ENCODE results near the gene TRIM44. TPM values are rescaled to one million over a fixed set of nuclear protein-coding genes. Genes with fewer than 3 reads are reported as not detected.

The TRIM44 gene
- total RNA-seq, 1 experiment from 2014 or later = 16.9 TPM

DNA sequence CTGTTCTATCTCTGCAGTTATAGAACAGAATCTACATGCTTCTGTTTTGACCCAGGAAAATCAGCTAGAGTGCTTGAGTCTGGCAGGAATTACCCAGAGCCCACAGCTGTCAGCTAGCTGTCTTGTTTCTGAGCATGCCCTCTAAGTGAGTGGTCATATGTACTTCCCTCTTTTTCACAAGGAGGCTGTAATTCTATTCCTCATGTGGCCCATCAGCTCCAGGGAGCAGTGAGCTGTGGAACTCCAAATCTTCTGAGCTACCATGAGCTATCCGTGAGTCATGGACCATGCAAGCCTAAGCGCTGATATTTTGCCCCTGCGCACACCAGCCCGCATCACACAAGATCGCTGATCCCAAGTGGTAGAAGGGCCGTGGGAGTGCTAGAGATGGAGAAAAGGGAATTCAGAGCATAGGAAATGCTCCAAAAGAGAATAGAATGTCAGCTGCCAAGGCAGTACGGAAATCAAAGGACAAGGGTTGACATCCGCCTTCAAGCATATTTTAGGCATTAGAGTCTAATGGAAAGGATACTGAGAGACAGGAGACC, 38.9 kb upstream of the TRIM44 start:
- H3K4me3 ChIP-seq (ENCODE audit: insufficient read depth, low read depth, low read length) = no peak overlapping the region
- H3K27me3 ChIP-seq (ENCODE audit: control insufficient read depth, insufficient read depth, low read length) = peaks cover 19% of the 10 kb centered on the region
- H3K36me3 ChIP-seq (replicated peaks; ENCODE audit: control insufficient read depth, insufficient read depth, low read length) = no peaks in the 10 kb centered on the region
- no peak for DNase-seq

GRCh38 chr11:35624316-35624715, 38.3 kb upstream of the TRIM44 start:
- Histone ChIP-seq H3K4me3 (ENCODE audit: insufficient read depth, low read depth, low read length) (no peak overlapping the region), H3K27me3 (ENCODE audit: control insufficient read depth, insufficient read depth, low read length) (peaks cover 13% of the 10 kb centered on the region), H3K36me3 (replicated peaks; ENCODE audit: control insufficient read depth, insufficient read depth, low read length) (no peaks in the 10 kb centered on the region)
- DNase-seq = no peak

DNA sequence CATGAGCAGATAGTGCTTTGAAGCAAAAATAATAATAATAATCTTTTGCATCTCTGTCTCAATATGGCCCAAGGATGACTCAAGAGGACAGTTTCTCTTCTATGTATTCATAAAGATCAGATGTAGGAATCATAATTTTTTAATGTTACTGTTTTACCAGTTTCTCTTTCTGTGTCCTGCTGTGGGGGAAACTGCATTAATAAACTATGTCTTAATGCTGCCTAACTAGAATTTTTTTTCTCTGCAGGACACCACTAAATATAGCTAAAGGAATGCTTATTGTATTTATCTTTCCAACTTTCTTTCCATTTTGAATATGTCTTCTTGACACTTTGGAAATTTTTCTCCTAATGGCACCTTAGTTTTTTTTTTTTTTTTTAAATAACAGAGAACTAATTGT, 37.8 kb upstream of the TRIM44 start:
- Histone ChIP-seq H3K36me3 (replicated peaks; ENCODE audit: control insufficient read depth, insufficient read depth, low read length) (no peaks in the 10 kb centered on the region), H3K4me3 (ENCODE audit: insufficient read depth, low read depth, low read length) (no peak overlapping the region), H3K27me3 (ENCODE audit: control insufficient read depth, insufficient read depth, low read length) (peaks cover 8% of the 10 kb centered on the region; the same call in 1 of the 2 replicates)
- DNase-seq = no peak

GRCh38 chr11:35626501-35626900, 36.1 kb upstream of the TRIM44 start:
- H3K36me3 ChIP-seq (replicated peaks; ENCODE audit: control insufficient read depth, insufficient read depth, low read length) = no peaks in the 10 kb centered on the region
- H3K27me3 ChIP-seq (ENCODE audit: control insufficient read depth, insufficient read depth, low read length) = no peaks in the 10 kb centered on the region
- no peak for DNase-seq
- no peak overlapping the region for H3K4me3 ChIP-seq (ENCODE audit: insufficient read depth, low read depth, low read length)

- H3K4me3 ChIP-seq (ENCODE audit: insufficient read depth, low read depth, low read length) = no peak overlapping the region
- H3K27me3 ChIP-seq (ENCODE audit: control insufficient read depth, insufficient read depth, low read length) = no peaks in the 10 kb centered on the region
- no peak for DNase-seq
- H3K36me3 ChIP-seq (replicated peaks; ENCODE audit: control insufficient read depth, insufficient read depth, low read length) = no peaks in the 10 kb centered on the region
These were observed 33.1 kb upstream of the TRIM44 start for GRCh38 chr11:35629511-35629910.

DNA sequence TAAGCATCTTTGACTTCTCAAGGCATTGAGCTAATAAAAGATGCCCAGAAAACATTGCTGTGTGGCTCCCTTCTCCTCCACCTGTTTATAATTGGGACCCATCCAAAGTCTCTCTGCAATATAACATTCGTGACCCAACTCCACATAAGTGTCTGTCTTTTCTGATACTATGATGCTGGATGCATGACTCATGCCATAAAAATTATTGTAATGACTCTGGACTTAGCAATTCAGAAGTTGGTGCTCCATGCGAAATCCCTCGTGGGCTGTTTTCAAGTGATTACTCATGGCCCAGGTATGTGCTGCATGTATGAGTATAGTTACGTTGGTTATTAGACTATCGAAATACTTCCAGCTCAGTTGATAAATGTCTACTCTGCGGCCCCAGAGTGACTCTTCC, 32.7 kb upstream of the TRIM44 start:
- Histone ChIP-seq H3K4me3 (ENCODE audit: insufficient read depth, low read depth, low read length) (no peak overlapping the region), H3K36me3 (replicated peaks; ENCODE audit: control insufficient read depth, insufficient read depth, low read length) (no peaks in the 10 kb centered on the region), H3K27me3 (ENCODE audit: control insufficient read depth, insufficient read depth, low read length) (no peaks in the 10 kb centered on the region)
- no peak for DNase-seq

GRCh38 chr11:35631891-35632290, 30.7 kb upstream of the TRIM44 start:
- DNase-seq = no peak
- no peak overlapping the region for H3K4me3 ChIP-seq (ENCODE audit: insufficient read depth, low read depth, low read length)
- no peaks in the 10 kb centered on the region for H3K36me3 ChIP-seq (replicated peaks; ENCODE audit: control insufficient read depth, insufficient read depth, low read length)
- H3K27me3 ChIP-seq (ENCODE audit: control insufficient read depth, insufficient read depth, low read length) = no peaks in the 10 kb centered on the region

DNA sequence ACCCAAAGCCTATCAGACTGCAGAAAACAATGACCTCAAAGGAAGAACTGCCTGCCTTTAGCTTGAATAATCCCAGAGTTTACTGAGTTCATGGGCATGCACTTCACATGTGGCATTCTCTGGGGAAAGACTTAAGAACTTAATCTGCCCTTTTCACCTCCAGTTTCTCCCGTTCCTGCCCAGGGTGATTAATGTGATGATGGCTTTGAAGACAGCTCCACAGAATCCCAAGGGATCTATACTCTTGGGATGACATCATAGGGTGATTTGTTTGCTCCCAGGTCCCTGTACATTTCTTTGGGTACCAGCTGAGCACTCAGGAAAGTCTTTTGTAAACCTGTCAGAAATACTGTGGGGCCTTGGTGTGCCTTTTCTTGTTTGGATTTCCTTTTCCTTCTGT, 30.3 kb upstream of the TRIM44 start:
- H3K36me3 ChIP-seq (replicated peaks; ENCODE audit: control insufficient read depth, insufficient read depth, low read length) = no peaks in the 10 kb centered on the region
- no peaks in the 10 kb centered on the region for H3K27me3 ChIP-seq (ENCODE audit: control insufficient read depth, insufficient read depth, low read length)
- no peak overlapping the region for H3K4me3 ChIP-seq (ENCODE audit: insufficient read depth, low read depth, low read length)
- DNase-seq = no peak

DNA sequence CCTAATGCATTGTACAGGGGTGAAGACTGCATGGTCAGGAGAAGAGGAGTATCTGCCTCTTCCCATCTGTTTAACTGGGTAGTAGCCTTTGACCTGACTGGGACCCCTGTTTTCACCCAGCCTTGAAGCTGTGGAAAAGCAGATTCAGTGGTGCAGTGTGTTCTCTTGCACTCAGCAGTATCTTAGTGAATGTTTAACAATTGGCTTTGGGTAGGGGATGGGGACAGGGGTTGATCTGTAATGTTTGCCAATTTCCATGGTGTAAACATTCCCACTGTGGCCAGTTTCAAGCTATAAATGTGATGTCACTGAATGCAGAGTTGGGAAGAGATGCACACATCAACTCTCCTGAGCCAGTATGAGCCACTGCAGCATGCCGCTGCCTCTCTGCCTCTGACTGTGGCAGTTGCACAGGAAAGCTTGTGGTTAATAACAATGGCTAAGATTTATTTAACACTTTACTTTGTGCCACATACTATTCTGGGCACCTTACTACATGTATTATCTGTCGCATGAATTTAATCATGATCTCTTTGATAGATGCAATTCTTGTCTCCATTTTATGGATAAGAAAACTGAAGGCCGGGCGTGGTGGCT, 28.6 kb upstream of the TRIM44 start:
- Histone ChIP-seq H3K27me3 (ENCODE audit: control insufficient read depth, insufficient read depth, low read length) (no peaks in the 10 kb centered on the region), H3K36me3 (replicated peaks; ENCODE audit: control insufficient read depth, insufficient read depth, low read length) (no peaks in the 10 kb centered on the region), H3K4me3 (ENCODE audit: insufficient read depth, low read depth, low read length) (no peak overlapping the region)
- DNase-seq = no peak

DNA sequence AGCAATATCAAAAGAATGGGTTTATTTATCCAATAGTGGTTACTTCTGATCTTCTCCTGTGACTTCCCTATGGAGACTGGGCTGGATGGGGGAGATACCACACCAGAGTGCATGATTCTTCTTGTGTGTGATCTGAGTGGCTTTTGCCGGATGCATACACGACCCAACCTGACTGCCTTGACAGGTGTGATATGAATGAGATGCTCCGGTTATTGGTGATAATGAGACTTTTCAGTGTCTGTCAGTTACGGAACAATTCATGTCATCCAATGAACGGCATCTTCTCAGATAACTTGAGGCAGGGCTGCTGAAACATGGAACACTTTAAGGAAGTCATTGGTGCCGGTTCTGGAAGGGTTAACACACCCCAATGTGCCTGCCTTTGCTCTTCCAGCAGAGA, 26.6 kb upstream of the TRIM44 start:
- Histone ChIP-seq H3K27me3 (ENCODE audit: control insufficient read depth, insufficient read depth, low read length) (no peaks in the 10 kb centered on the region), H3K36me3 (replicated peaks; ENCODE audit: control insufficient read depth, insufficient read depth, low read length) (no peaks in the 10 kb centered on the region), H3K4me3 (ENCODE audit: insufficient read depth, low read depth, low read length) (no peak overlapping the region)
- DNase-seq = no peak

- Histone ChIP-seq H3K36me3 (replicated peaks; ENCODE audit: control insufficient read depth, insufficient read depth, low read length) (no peaks in the 10 kb centered on the region), H3K4me3 (ENCODE audit: insufficient read depth, low read depth, low read length) (no peak overlapping the region), H3K27me3 (ENCODE audit: control insufficient read depth, insufficient read depth, low read length) (no peaks in the 10 kb centered on the region)
- DNase-seq = no peak
These were observed 22.9 kb upstream of the TRIM44 start for GRCh38 chr11:35639591-35640179.

DNA sequence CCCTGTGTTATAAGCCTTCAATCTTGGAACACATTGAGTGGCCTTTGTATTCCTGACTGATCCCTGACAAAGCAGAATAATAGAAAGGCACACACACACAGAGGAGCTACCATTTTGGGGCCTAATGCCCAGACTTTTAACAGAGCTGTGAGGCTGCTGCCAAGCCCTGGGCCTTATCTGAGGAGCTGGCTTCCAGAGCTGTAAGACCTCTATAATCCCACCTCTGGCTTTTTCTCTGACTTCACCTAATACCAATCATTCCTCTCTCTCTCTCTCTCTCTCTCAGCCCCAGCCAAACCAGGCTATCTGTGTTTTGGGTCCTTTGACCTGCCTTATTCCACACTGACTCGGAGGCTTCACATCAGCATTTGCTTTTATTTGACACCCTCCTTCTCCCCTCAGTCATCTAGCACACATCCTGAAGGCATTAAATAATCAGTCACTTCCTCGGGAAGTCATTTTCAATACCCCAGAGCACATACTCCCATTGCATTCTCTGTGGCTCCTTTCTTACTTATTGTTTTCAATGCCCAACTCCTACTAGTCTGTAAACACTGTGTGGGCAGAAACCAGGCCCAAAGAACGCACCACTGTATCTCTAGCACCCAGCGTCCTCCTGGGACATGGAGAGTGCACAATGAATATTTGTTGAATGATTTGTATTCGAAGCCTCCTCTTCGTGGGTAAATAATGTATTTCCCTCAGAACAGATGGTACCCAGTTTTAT, 21.2 kb upstream of the TRIM44 start:
- Histone ChIP-seq H3K36me3 (replicated peaks; ENCODE audit: control insufficient read depth, insufficient read depth, low read length) (no peaks in the 10 kb centered on the region), H3K4me3 (ENCODE audit: insufficient read depth, low read depth, low read length) (no peak overlapping the region), H3K27me3 (ENCODE audit: control insufficient read depth, insufficient read depth, low read length) (no peaks in the 10 kb centered on the region)
- DNase-seq = no peak

- no peaks in the 10 kb centered on the region for H3K36me3 ChIP-seq (replicated peaks; ENCODE audit: control insufficient read depth, insufficient read depth, low read length)
- no peaks in the 10 kb centered on the region for H3K27me3 ChIP-seq (ENCODE audit: control insufficient read depth, insufficient read depth, low read length)
- no peak overlapping the region for H3K4me3 ChIP-seq (ENCODE audit: insufficient read depth, low read depth, low read length)
- DNase-seq = no peak
These were observed 20.6 kb upstream of the TRIM44 start for GRCh38 chr11:35641964-35642363.

GRCh38 chr11:35647421-35648093, 15.0 kb upstream of the TRIM44 start:
- DNase-seq = no peak
- Histone ChIP-seq H3K4me3 (ENCODE audit: insufficient read depth, low read depth, low read length) (no peak overlapping the region), H3K27me3 (ENCODE audit: control insufficient read depth, insufficient read depth, low read length) (peaks cover 3% of the 10 kb centered on the region), H3K36me3 (replicated peaks; ENCODE audit: control insufficient read depth, insufficient read depth, low read length) (no peaks in the 10 kb centered on the region)

DNA sequence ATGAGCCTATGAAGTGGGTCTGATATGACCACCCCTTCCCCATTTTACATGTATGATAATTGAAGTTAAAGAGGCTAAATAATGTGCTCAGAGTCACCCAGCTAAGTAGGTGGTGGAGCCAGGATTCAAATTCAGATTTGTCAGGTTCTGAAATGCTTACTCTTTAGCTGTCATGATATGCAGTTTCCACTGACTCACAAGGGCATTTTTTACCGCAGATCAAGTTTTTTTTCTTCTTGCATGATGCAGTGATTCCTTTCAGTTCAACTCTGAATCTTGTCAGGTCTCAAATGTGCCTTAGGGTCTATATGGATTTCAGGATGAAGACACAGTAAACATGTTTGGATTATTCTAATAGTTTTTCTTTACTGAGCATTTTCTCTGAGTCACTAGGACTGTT, 12.6 kb upstream of the TRIM44 start:
- DNase-seq = no peak
- H3K36me3 ChIP-seq (replicated peaks; ENCODE audit: control insufficient read depth, insufficient read depth, low read length) = no peaks in the 10 kb centered on the region
- peaks cover 4% of the 10 kb centered on the region for H3K27me3 ChIP-seq (ENCODE audit: control insufficient read depth, insufficient read depth, low read length)
- no peak overlapping the region for H3K4me3 ChIP-seq (ENCODE audit: insufficient read depth, low read depth, low read length)
